K562 (cell line): ENCODE results near the gene CUX1. TPM values are rescaled to one million over a fixed set of nuclear protein-coding genes. Genes with fewer than 3 reads are reported as not detected.

Source experiments
- ATAC-seq: fragments of 200-7000 bp; cut with Tn5 transposase; 3 replicates; pipeline ENCODE4 v1.9.1; 2020; ENCODE audit warnings: moderate library complexity
- BruUV-seq: library from RNA; stranded (reverse); fragments of 400-500 nt; replicated peaks from 2 replicates; lab custom pipeline; 2021; lab: Mats Ljungman, UMichigan
- CTCF ChIA-PET: fragments of 300-600 bp; formaldehyde crosslinking; extraction: SDS; loops from one replicate; lab custom pipeline; 2021; ENCODE audit warnings: low intra/inter-chr PET ratio; lab: Yijun Ruan, JAX
- POLR2A ChIA-PET: fragments of 300-600, 350-650 bp; sonication (Branson Sonifier 250); formaldehyde crosslinking; extraction: SDS; loops from one replicate; lab custom pipeline; 2021; ENCODE audit warnings: antibody characterized with exemption, inconsistent platforms; lab: Yijun Ruan, JAX
- DNase-seq, 4 experiments: peaks; one replicate each; pipeline versions ENCODE4 v3.0.0 to v3.0.0-alpha.2; 2011 to 2018; ENCODE audit warnings: low spot score in 3 of 4, mixed read lengths in 3 of 4; ENCODE audit errors: extremely low read depth in 1 of 4
- FAIRE-seq: peaks from 2 replicates; lab custom pipeline; 2011; peaks lifted over from hg19 to GRCh38; lab: Jason Lieb, UNC
- H2AFZ ChIP-seq: 2 replicates; pipeline ENCODE4 v1.6.0; 2011; ENCODE audit warnings: low read depth, low read length, control low read depth, inconsistent platforms
- H3K27ac ChIP-seq: fragments of 200-600 bp; 3 replicates; pipeline ENCODE4 v1.8.0; 2011; ENCODE audit warnings: low read depth, mild to moderate bottlenecking, control low read depth, inconsistent platforms, low read length, moderate library complexity, mixed read lengths; ENCODE audit errors: extremely low read depth
- H3K27me3 ChIP-seq, 2 experiments: fragments of 300-600 bp in 1 of 2; 2 replicates in 1 of 2; 3 replicates in 1 of 2; pipeline versions ENCODE4 v1.6.0 to v1.8.0; 2011; ENCODE audit warnings: inconsistent platforms in 2 of 2, low read length in 2 of 2, mild to moderate bottlenecking in 1 of 2, mixed read lengths in 1 of 2, moderate library complexity in 1 of 2; ENCODE audit not compliant: control insufficient read depth in 2 of 2, insufficient read depth in 2 of 2
- H3K36me3 ChIP-seq: fragments of 300-600 bp; 3 replicates; pipeline ENCODE4 v1.8.0; 2011; ENCODE audit warnings: mild to moderate bottlenecking, low read length, inconsistent platforms; ENCODE audit not compliant: control insufficient read depth, insufficient read depth
- H3K4me1 ChIP-seq, 2 experiments: fragments of 200-600 bp in 1 of 2; replicated peaks in 1 of 2; 2 replicates in 1 of 2; 3 replicates in 1 of 2; pipeline versions ENCODE4 v1.5.1 to v1.8.0; 2011; ENCODE audit warnings: inconsistent platforms in 2 of 2, low read length in 2 of 2, mild to moderate bottlenecking in 1 of 2, mixed read lengths in 1 of 2, moderate library complexity in 1 of 2; ENCODE audit not compliant: control insufficient read depth in 2 of 2, insufficient read depth in 2 of 2
- H3K4me2 ChIP-seq: 2 replicates; pipeline ENCODE4 v1.6.1; 2011; ENCODE audit warnings: low read length, control low read depth, inconsistent platforms, mixed read lengths; ENCODE audit not compliant: insufficient read depth
- H3K4me3 ChIP-seq: fragments of 200-600 bp; sonication (generic), shearing (Covaris generic); 2 replicates; pipeline ENCODE4 v1.5.1; 2016; ENCODE audit warnings: control low read depth, inconsistent platforms
- H3K79me2 ChIP-seq: fragments of 200-600 bp; 3 replicates; pipeline ENCODE4 v1.8.0; 2011; ENCODE audit warnings: low read length, inconsistent platforms; ENCODE audit not compliant: control insufficient read depth, insufficient read depth
- H3K9ac ChIP-seq, 2 experiments: 2 replicates each; pipeline versions ENCODE4 v1.6.0 to v1.6.1; 2011; ENCODE audit warnings: low read depth in 2 of 2, low read length in 2 of 2, control low read depth in 1 of 2, inconsistent platforms in 1 of 2, mild to moderate bottlenecking in 1 of 2, mixed read lengths in 1 of 2; ENCODE audit not compliant: insufficient read depth in 1 of 2
- H3K9me1 ChIP-seq: one replicate; pipeline ENCODE4 v1.6.0; 2011; ENCODE audit warnings: inconsistent platforms, mild to moderate bottlenecking, low read length, moderate library complexity; ENCODE audit not compliant: control insufficient read depth, insufficient read depth
- H3K9me3 ChIP-seq: replicated peaks from 2 replicates; pipeline ENCODE4 v1.5.1; 2011; ENCODE audit warnings: low read depth, low read length, inconsistent platforms; ENCODE audit not compliant: control insufficient read depth, insufficient read depth
- H4K20me1 ChIP-seq: replicated peaks from 2 replicates; pipeline ENCODE4 v1.6.1; 2011; ENCODE audit warnings: low read length, inconsistent platforms, mixed read lengths; ENCODE audit not compliant: control insufficient read depth, insufficient read depth
- ARID1B ChIP-seq: fragments of 450-650 bp; IDR thresholded peaks from 2 replicates; pipeline ENCODE4 v1.6.1; 2016; ENCODE audit warnings: antibody characterized with exemption, mild to moderate bottlenecking, inconsistent platforms
- MTA2 ChIP-seq: fragments of 450-650 bp; IDR thresholded peaks from 2 replicates; pipeline ENCODE4 v1.6.1; 2016; ENCODE audit warnings: low read depth
- TCF7L2 ChIP-seq: fragments of 150-350 bp; IDR thresholded peaks from 2 replicates; pipeline ENCODE4 v1.6.1; 2016; ENCODE audit warnings: low read depth, mild to moderate bottlenecking, low read length, moderate library complexity
- ZBTB17 ChIP-seq: fragments of 450-650 bp; formaldehyde crosslinking; IDR thresholded peaks from 2 replicates; pipeline ENCODE4 v1.4.0; 2020; ENCODE audit warnings: mild to moderate bottlenecking
- ZNF408 ChIP-seq: fragments of 250-450 bp; sonication (Bioruptor Pico); IDR thresholded peaks from 2 replicates; pipeline ENCODE4 v1.4.0; 2020; ENCODE audit warnings: low read depth, mild to moderate bottlenecking, moderate library complexity
- WGBS: fragments of 100-300 bp; shearing (Covaris generic); methylation state at CpG from one replicate; pipeline ENCODE4 v1.1.6; 2016; ENCODE audit warnings: low coverage, mixed read lengths; ENCODE audit not compliant: insufficient coverage; ENCODE audit errors: missing lambda C conversion rate; 5-methylcytosine and 5-hydroxymethylcytosine counted together
- in situ Hi-C: fragments of 300-500 bp; cut with MboI; formaldehyde crosslinking; loops from 4 replicates; pipeline ENCODE4 v1.15.0; 2018; ENCODE audit warnings: inconsistent platforms, mixed read lengths
- intact Hi-C: fragments of 100-400 bp; cut with micrococcal nuclease; formaldehyde crosslinking; loops from 2 replicates; pipeline ENCODE4 v1.14.2; 2022
- polyA plus RNA-seq, 8 experiments: library from polyadenylated mRNA; depleted of rRNA in 4 of 8; stranded (reverse) in 5 of 8; unstranded in 3 of 8; fragments of >200 nt; fragmentation: Nextera tagmentation in 2 of 8; fragmentation: Illumina TruSeq in 1 of 8; extraction: Ambion mirVana in 2 of 8; extraction: Trizol in 1 of 8; gene quantifications; 2 replicates each; pipeline versions ENCODE4 v1.2.1 to v1.2.3, GENCODE V29; 2011 to 2014; ENCODE audit warnings: inconsistent platforms in 1 of 8, missing spikeins in 1 of 8
- total RNA-seq, 7 experiments: library from RNA; depleted of rRNA in 6 of 7; stranded (reverse); fragments of >200 nt in 6 of 7; fragmentation: Illumina TruSeq in 2 of 7; extraction: Trizol in 2 of 7; gene quantifications; 2 replicates each; pipeline versions ENCODE4 v1.2.1 to v1.2.3, GENCODE V29; 2011 to 2021; ENCODE audit warnings: low replicate concordance in 1 of 7
- TF ChIP-seq, protein P1 (sequence below): sonication (generic); formaldehyde crosslinking; IDR thresholded peaks from 2 replicates; pipeline ENCODE4 v1.8.0; 2022; ENCODE audit warnings: mild to moderate bottlenecking, missing genetic modification reagents, borderline replicate concordance

The CUX1 gene
- total and polyA plus RNA-seq, 9 of the 15 experiments (the other 6 are each of a cell fraction or from before 2014, with no cell fraction given) = 3.6 to 55.3 (median 25.2) TPM

DNA sequence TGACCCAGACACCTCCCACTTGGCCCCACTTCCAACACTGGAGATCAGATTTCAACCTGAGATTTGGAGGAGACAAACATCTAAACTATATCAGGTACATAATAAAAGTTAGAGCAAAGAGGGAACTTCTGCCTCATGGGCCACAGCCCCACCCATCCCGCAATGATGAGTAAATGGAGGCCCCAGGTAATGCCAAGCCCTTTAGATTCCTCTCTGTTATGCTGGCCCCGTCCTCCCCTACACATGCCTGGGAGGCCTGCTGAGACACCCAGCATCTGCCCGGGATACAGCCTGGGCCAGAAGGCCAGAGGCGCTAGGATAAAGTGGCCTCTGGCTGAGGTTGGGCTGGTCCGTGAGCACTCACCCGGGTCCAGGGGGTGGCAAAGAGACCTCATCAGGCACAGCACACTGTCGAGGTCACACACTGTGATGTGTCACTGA lies 283.7 kb downstream of the CUX1 start:
- H4K20me1 ChIP-seq = no peaks in the 10 kb centered on the region
- no peaks in the 10 kb centered on the region for H3K27me3 ChIP-seq
- ChIA-PET CTCF (no interaction called here), POLR2A (no interaction called here)
- no peak overlapping the region for H3K27ac ChIP-seq
- no peaks in the 10 kb centered on the region for H3K79me2 ChIP-seq
- BruUV-seq = no TSS peak
- no peak for FAIRE-seq
- no peak for DNase-seq
- no peak overlapping the region for H3K4me2 ChIP-seq
- no peak for TF ChIP-seq ARID1B
- no peak for TF ChIP-seq TCF7L2
- TF ChIP-seq, protein P1, sequence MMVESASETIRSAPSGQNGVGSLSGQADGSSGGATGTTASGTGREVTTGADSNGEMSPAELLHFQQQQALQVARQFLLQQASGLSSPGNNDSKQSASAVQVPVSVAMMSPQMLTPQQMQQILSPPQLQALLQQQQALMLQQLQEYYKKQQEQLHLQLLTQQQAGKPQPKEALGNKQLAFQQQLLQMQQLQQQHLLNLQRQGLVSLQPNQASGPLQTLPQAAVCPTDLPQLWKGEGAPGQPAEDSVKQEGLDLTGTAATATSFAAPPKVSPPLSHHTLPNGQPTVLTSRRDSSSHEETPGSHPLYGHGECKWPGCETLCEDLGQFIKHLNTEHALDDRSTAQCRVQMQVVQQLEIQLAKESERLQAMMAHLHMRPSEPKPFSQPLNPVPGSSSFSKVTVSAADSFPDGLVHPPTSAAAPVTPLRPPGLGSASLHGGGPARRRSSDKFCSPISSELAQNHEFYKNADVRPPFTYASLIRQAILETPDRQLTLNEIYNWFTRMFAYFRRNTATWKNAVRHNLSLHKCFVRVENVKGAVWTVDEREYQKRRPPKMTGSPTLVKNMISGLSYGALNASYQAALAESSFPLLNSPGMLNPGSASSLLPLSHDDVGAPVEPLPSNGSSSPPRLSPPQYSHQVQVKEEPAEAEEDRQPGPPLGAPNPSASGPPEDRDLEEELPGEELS (CRISPR knock-in tag) = no peak
- TF ChIP-seq ZBTB17 (CRISPR knock-in tag) = no peak
- TF ChIP-seq ZNF408 (CRISPR knock-in tag) = no peak
- no peak for TF ChIP-seq MTA2
- peaks cover 2% of the 10 kb centered on the region for H3K9me1 ChIP-seq
- H3K9ac ChIP-seq = no peak overlapping the region
- WGBS = 92% methylated on average over 7 of the region's 7 CpGs
- intact Hi-C loops (no loop called here), in situ Hi-C loops (no loop called here)
- no peak for ATAC-seq
- no peak overlapping the region for H3K4me3 ChIP-seq
- no peak overlapping the region for H2AFZ ChIP-seq
- peaks cover 0 to 3% of the 10 kb centered on the region in 2 experiments; a peak in 1 of 5 replicates for H3K4me1 ChIP-seq
- peaks cover 56% of the 10 kb centered on the region for H3K36me3 ChIP-seq
- H3K9me3 ChIP-seq = no peaks in the 10 kb centered on the region
